Stimulated activated CD8-positive, alpha-beta memory T cell treated with anti-CD3 and anti-CD28 coated beads, Interleukin-2, amount 100 ng/mL, for 48 hours (primary cell): ENCODE measurements around the gene MALRD1.

Source experiments
- DNase-seq, 2 donors: peaks; one replicate each; pipeline ENCODE4 v3.0.0-alpha.2; 2020; ENCODE audit warnings: low read depth in 2 of 2

The MALRD1 gene

GRCh38 chr10:19782430-19783089, 734.0 kb downstream of the MALRD1 start:
- no peak for DNase-seq

GRCh38 chr10:19783721-19784120, 735.1 kb downstream of the MALRD1 start:
- DNase-seq, result no peak
